Psoas muscle (tissue), 8 donors: ENCODE results near the gene FHL3. TPM values are rescaled to one million over a fixed set of nuclear protein-coding genes. Genes with fewer than 3 reads are reported as not detected.

Experiments
- ATAC-seq, 4 donors: fragments of 200-7000 bp; cut with Tn5 transposase; one replicate each; pipeline ENCODE4 v1.9.1; 2020; ENCODE audit warnings: moderate library complexity in 3 of 4, mild to moderate bottlenecking in 2 of 4
- DNase-seq, 2 donors: peaks; one replicate each; pipeline ENCODE4 v3.0.0-alpha.2; 2020
- H3K27ac ChIP-seq: fragments of 200-600 bp; one replicate; pipeline ENCODE4 v1.8.0; 2022
- H3K27me3 ChIP-seq, 3 donors: fragments of 200-600 bp in 1 of 3; one replicate each; pipeline versions ENCODE4 v1.6.1 to v1.8.0; 2013 to 2022; ENCODE audit warnings: low read length in 2 of 3, mild to moderate bottlenecking in 2 of 3, moderate library complexity in 1 of 3; ENCODE audit not compliant: insufficient read depth in 3 of 3
- H3K36me3 ChIP-seq, 2 donors: fragments of 200-600 bp in 1 of 2; one replicate each; pipeline versions ENCODE4 v1.6.1 to v1.8.0; 2013 to 2022; ENCODE audit warnings: low read depth in 1 of 2, mild to moderate bottlenecking in 1 of 2, moderate library complexity in 1 of 2; ENCODE audit not compliant: insufficient read depth in 1 of 2
- H3K4me1 ChIP-seq: fragments of 200-600 bp; one replicate; pipeline ENCODE4 v1.8.0; 2022
- H3K4me3 ChIP-seq: fragments of 200-600 bp; one replicate; pipeline ENCODE4 v1.8.0; 2022; ENCODE audit warnings: mild to moderate bottlenecking
- H3K9me3 ChIP-seq: fragments of 200-600 bp; one replicate; pipeline ENCODE4 v1.8.0; 2022
- CTCF ChIP-seq: fragments of 200-600 bp; IDR thresholded peaks from one replicate; pipeline ENCODE4 v1.8.0; 2022; ENCODE audit warnings: antibody characterized with exemption
- WGBS, 3 donors: extraction: QIAGEN DNeasy Blood & Tissue Kit; methylation state at CpG; one replicate each; pipeline versions ENCODE4 v1.1.6 to v1.1.7; 2013; 5-methylcytosine and 5-hydroxymethylcytosine counted together
- intact Hi-C, 2 donors: fragments of 100-400 bp; cut with DNase I; formaldehyde crosslinking; loops; one replicate each; pipeline versions ENCODE4 v1.11.0 to v1.14.2; 2022
- polyA plus RNA-seq, 3 donors: library from polyadenylated mRNA; stranded (reverse); fragments of 200-250 nt; gene quantifications; one replicate each; pipeline ENCODE4 v1.2.3, GENCODE V29; 2013
- total RNA-seq, 4 donors: library from RNA; stranded (reverse); fragmentation: NEBNext Ultra II Directional in 2 of 4; extraction: Animal tissue kit (Norgen Biotek cat#: 25700) in 2 of 4; gene quantifications; one replicate each; pipeline versions ENCODE4 v1.2.1 to v1.2.4, GENCODE V29; 2021 to 2023
- donor health status: healthy with polysubstance abuse.
- donor health status: DM: no; HTN: no; CAD: no; lungs with moderate emphysema.
- donor health status: Bipolar disorder and iron deficiency.
- donor health status: healthy.
- donor health status: DM: yes; HTN: yes; CAD: no.
- donor health status: DM: no; HTN: no; CAD: no.
- donor health status: DM: no; HTN: no; CAD: no.
- donor health status: DM: yes; HTN: yes; CAD: no.

Gene FHL3
- total and polyA plus RNA-seq, 7 donors = 41.6 to 1,187 (median 491) TPM

DNA sequence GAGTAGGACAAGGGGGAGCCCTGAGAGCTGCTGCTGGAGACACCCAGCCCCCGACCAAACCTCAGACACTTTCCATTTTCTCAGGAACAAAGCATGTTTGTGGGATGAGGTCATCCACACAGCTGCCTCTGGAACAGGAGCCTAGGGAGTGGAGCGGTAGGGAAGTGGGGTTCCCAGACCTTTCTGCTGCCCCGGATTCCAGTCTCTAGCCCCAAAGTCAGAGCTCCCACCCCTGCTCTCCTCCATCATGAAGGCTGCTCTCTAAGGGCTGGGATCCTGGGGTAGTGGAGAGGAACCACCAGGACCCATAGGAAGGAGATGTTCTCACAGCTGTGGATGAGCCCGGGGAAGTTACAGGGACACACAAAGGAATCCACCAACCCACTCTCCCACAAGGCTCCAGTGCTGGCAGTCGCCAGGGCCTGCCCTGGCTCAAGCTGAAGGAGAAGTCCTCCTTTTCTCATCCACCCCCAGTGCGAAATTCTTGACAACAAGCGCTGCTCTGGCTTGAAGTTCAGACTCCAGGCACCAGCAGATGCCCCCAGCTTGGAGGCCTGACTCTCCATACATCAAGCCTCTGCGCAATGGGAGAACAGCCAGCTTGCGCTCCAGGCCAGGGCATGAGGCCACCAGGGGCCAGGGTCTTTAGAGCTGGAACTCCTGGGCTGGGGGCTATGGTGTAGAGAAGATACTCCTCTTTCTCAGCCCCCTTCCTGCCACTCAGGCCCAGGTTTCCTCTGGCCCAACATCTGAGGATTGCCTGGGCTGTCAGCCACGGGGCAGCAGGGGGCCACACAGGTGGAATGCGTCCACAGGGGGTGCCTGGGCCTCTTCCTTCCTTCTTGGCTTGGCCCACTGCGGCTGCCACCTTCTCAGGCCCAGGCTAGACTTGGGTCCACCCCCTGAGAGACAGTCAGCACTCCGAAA, 4.5 kb downstream of the FHL3 start:
- H3K4me3 ChIP-seq = peak overlapping the region; percentile 84
- intact Hi-C loops = no loop called here
- no peaks in the 10 kb centered on the region for H3K9me3 ChIP-seq
- no peak for ATAC-seq
- peak overlapping the region; percentile 98 for H3K27ac ChIP-seq
- peaks cover 0 to 42% of the 10 kb centered on the region in 2 donors for H3K36me3 ChIP-seq
- no peak for TF ChIP-seq CTCF
- no peaks in the 10 kb centered on the region for H3K27me3 ChIP-seq
- DNase-seq = peak; percentile 51 to 78
- 13 to 14% (median 13%) methylated on average over 13 of the region's 13 CpGs for WGBS, 3 donors
- peaks cover 57% of the 10 kb centered on the region for H3K4me1 ChIP-seq

DNA sequence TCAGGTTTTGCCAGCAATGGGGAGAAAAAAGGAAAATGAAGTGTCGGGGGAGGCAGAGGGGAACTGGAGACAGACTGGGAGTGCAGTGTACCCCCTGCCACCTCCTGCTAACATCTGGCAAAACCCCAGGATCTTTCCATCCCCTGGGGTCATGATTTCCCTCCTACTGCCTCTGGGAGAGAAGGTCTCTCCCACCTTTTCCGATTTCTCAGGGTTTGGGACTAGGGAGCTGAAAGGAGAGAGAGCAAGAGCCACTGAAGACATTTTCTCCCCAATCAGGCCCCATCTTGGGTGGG, 5.1 kb downstream of the FHL3 start:
- peaks cover 57% of the 10 kb centered on the region for H3K4me1 ChIP-seq
- intact Hi-C loops = no loop called here
- H3K27me3 ChIP-seq = no peaks in the 10 kb centered on the region
- peaks cover 0 to 42% of the 10 kb centered on the region in 2 donors for H3K36me3 ChIP-seq
- WGBS, 3 donors = 11 to 28% (median 14%) methylated on average over 2 of the region's 2 CpGs
- no peak for DNase-seq
- TF ChIP-seq CTCF = no peak
- no peaks in the 10 kb centered on the region for H3K9me3 ChIP-seq
- H3K27ac ChIP-seq = peak overlapping the region; percentile 98
- no peak for ATAC-seq
- peak overlapping the region; percentile 84 for H3K4me3 ChIP-seq

- Histone ChIP-seq H3K4me1 (peaks cover 57% of the 10 kb centered on the region), H3K27ac (peak overlapping the region; percentile 98), H3K4me3 (peak overlapping the region; percentile 84), H3K27me3 (no peaks in the 10 kb centered on the region), H3K36me3 (peaks cover 0 to 42% of the 10 kb centered on the region in 2 donors), H3K9me3 (no peaks in the 10 kb centered on the region)
- intact Hi-C loops = no loop called here
- TF ChIP-seq CTCF = no peak
- peak; percentile 59 to 80 for DNase-seq
- 2 to 4% (median 3%) methylated on average over 9 of the region's 9 CpGs for WGBS, 3 donors
- ATAC-seq = peak; percentile 5 to 17 (median 14)
These were observed 5.7 kb downstream of the FHL3 start for GRCh38 chr1:37999430-38000232.

- Histone ChIP-seq H3K36me3 (peaks cover 0 to 42% of the 10 kb centered on the region in 2 donors), H3K27ac (peak overlapping the region; percentile 98), H3K4me1 (peaks cover 57% of the 10 kb centered on the region), H3K9me3 (no peaks in the 10 kb centered on the region), H3K27me3 (no peaks in the 10 kb centered on the region), H3K4me3 (peak overlapping the region; percentile 84)
- TF ChIP-seq CTCF = no peak
- 23 to 41% (median 31%) methylated on average over 16 of the region's 16 CpGs for WGBS, 3 donors
- intact Hi-C loops = no loop called here
- ATAC-seq = peak; percentile 0 to 30 (median 4)
- DNase-seq = peak; percentile 51 to 76
These were observed 6.3 kb downstream of the FHL3 start for GRCh38 chr1:37998913-37999429.
